T-helper 9 cell (primary cell): Measurements from ENCODE around the gene USP44.

Experiments
- DNase-seq: peaks from one replicate; pipeline ENCODE4 v3.0.0-alpha.2; 2020

The USP44 gene

GRCh38 chr12:95548056-95548538 is 3.2 kb downstream of the USP44 start:
- DNase-seq, result peak; percentile 15

DNA sequence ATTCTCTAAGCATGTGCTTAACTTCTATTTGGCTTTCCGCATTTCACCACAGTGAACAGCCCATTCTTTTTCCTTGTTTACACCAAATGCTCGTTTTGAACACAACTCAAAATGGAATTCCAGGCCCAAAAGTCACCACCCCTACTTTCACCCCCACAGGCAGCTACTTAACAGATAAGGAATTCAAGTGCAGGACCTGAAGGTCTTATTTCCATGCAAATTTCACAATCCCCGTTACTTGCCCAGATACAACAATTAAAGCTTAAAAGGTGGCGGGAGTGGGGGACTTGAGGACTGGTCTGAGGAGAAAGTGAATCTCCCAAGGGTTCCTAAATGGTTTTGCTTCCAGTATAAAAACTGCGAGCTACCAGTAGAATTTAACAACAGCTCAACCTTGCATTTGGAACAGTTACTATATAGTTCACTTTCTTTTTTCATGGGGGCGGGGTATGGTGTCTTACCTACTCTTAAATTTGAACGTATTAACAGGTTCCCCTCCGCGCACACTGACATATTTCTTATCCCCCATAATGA is 3.7 kb downstream of the USP44 start:
- no peak for DNase-seq

DNA sequence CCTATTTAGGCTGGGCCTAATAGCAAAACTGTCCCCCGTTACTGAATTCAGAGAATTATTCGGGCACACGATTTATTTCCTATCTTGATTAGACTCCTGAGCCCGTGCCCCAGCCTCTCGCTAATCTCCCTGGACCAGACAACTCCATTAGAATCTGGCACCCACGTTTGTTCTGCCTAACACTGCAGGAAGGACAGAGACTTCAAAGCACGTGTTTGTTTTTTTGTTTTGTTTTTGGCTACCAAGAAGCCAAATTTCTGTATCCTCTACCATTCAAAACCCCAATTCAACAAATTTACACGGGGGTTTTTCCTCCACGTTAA is 4.8 kb downstream of the USP44 start:
- DNase-seq, result no peak

DNA sequence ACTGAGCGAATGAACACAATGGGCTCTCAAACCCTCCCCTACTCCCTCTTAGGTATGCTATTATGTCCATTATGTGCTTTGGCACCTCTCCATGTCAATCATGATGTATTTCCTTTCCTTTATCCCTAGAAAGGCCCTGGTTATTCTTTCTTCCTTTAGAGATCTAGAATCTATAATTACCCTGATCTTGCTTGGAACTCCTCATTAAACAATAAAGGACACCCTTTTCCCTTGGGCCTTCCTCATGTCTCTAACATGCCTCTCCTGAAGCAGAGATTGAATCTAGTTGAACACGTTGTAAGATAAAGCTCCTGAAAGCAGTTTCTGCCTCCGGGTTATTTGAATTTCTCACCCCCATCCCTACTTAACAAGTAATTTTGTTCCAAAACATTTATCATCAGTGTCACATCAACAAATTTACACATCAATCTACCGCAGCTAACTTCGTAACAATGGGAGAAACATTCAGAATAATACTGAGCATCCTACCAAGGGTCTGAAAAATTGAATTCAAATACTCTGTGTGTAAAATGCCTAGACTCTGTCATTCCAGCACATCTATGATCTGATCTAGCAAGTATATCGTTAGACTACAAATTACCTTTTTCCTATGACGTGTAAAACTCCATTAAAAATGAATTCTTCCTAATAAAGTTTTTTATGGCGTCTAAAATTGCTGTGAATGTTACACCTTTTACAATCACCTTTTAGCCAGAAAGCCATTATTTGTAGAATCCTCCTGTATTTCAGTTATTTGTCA is 5.4 kb downstream of the USP44 start:
- no peak for DNase-seq

GRCh38 chr12:95545303-95545702 is 6.0 kb downstream of the USP44 start:
- DNase-seq, result no peak

DNA sequence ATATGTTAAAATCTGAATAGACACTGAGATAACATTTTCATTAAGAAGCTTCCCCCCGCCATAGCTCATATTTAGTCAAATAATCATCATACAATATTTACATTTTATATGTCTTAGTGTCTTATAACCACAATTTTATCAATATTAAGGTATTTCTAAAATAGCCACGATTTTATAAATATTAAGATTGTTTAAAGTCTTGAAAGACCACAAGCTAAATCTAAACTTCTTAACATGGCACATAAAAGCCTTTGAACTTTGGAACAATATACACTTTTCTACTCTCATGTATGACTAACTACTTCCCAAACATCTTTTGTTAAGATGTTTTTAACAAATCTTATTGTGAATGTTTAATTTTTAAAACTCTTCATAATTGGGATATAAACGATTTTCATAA is 6.5 kb downstream of the USP44 start:
- no peak for DNase-seq

- DNase-seq, result no peak
Observed at GRCh38 chr12:95543305-95543704, 8.0 kb downstream of the USP44 start.

DNA sequence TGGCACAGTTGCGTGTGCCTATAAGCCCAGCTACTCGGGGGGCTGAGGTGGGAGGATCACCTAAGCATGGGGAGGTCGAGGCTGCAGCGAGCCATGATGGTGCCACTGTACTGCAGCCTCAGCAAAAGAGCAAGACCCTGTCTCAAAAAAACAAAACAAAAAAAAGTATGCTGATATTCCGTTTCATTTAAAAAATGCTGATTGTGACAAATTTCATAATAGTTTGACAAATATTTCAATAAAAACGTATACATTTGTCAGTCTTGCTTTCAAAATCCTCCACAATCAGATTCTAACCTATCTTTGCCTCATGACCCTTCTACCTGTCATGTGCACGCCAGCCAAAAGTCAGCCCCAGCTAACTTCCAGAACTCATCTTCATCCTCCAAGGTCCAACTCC is 9.8 kb downstream of the USP44 start:
- no peak for DNase-seq

GRCh38 chr12:95538656-95539055 is 12.6 kb downstream of the USP44 start:
- no peak for DNase-seq

- DNase-seq, result no peak
Observed at GRCh38 chr12:95538006-95538405, 13.3 kb downstream of the USP44 start.

GRCh38 chr12:95533985-95534384 is 17.3 kb downstream of the USP44 start:
- no peak for DNase-seq

- DNase-seq, result no peak
Observed at GRCh38 chr12:95532851-95533250, 18.4 kb downstream of the USP44 start.

DNA sequence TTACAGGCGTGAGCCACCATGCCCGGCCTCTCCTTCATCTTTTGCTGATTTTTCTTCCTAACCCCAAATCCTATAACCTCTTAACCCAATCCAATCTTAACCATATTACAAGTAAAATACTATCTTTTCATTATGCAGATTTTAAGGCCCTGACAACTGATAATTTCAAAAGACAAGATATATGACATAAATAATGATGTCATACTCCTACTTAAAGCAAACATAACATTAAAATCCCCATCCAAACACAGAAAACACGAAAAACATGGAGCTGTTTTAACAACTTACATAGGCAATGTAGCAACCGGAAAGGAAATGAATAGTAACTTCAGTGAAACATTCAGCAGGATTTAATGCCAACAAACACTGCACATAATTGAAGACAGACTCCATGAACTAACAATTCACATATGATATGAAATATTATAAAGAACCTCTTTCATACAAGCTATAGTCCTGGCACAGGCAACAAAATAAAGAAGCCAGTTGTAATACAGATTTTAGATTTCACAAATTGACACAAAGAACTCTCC is 21.5 kb downstream of the USP44 start:
- DNase-seq, result no peak

- no peak for DNase-seq
Observed at GRCh38 chr12:95528431-95528830, 22.8 kb downstream of the USP44 start.

DNA sequence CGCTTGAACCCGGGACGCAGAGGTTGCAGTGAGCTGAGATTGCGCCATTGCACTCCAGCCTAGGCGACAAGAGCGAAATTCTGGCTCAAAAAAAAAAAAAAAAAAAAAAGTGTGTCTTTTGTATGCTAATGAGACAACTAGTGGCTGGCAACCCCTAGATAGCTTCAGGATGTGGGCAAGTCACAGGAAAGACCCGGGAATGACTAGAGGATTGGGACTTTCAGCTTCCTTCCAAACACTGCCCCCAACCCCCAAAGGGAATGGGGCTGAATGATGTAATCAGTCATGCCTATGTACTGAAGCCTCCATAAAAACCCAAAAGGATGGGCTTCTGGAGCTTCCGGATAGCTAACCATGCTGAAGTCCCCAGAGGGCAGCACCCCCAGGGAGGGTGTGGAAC is 28.6 kb downstream of the USP44 start:
- no peak for DNase-seq

GRCh38 chr12:95520816-95521215 is 30.5 kb downstream of the USP44 start:
- DNase-seq, result no peak

GRCh38 chr12:95518944-95519343 is 32.3 kb downstream of the USP44 start:
- no peak for DNase-seq

GRCh38 chr12:95517246-95517645 is 34.0 kb downstream of the USP44 start:
- no peak for DNase-seq

- DNase-seq, result no peak
Observed at GRCh38 chr12:95516757-95517156, 34.5 kb downstream of the USP44 start.

- no peak for DNase-seq
Observed at GRCh38 chr12:95515197-95515596, 36.1 kb downstream of the USP44 start.

- no peak for DNase-seq
Observed at GRCh38 chr12:95513599-95513998, 37.7 kb downstream of the USP44 start.

- DNase-seq, result no peak
Observed at GRCh38 chr12:95511977-95512376, 39.3 kb downstream of the USP44 start.

DNA sequence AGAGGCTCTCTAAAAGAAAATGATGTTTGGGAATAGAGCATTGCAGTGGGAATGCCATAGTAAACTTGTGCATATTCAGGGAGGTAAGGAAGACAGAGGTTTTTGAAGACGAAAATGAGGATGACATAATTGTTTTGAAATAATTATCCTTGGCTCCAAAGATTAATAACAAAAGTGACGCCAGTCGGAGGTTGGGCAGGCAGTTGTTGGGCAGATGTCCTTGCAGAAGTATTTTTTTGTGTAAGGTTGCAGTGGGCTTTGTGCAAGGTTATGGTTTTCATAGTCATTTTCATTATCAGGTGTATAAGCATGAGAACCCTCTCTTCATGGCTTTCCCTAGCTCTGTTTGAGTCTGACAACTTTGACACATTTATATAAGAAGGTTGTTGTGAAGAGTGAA is 42.0 kb downstream of the USP44 start:
- no peak for DNase-seq

DNA sequence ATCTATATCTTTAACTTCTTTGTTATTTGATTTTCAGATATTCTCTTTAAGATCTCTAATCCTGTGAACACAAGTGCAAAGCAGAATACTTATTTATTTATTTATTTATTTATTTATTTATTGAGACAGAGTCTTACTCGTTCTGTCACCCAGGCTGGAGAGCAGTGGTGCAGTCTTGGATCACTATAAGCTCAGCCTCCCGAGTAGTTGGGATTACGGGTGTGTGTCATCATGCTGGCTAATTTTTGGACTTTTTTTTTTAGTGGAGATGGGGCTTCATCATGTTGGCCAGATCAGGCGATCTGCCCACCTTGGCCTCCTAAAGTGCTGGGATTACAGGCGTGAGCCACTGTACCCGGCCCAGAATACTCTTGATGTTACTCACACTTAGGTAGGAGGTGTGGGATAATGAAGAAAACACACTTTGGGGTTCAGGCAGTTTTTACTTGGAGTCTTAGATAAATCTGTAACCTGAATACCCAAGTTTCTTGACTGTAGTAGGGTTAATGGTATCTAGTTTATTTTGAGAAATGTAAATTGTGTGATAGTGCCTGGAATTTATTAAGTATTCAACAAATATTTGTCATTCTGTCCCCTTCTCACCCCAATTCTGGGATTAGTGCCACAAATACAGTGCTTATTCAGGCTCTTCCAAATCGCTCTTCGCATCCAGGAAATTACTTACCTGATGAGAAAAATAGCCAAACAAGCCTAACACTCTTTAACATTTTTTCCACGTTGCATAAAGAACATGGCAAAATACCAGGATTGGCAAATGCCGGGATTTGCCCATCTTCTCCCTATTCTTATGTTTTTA is 44.4 kb downstream of the USP44 start:
- DNase-seq, result no peak
